Stimulated activated CD8-positive, alpha-beta memory T cell treated with anti-CD3 and anti-CD28 coated beads, Interleukin-2, amount 100 ng/mL, for 48 hours (primary cell): Measurements from ENCODE around the gene TMEM35A.
"Not testable (repeated sequence)": the region's sequence is repeated elsewhere in the genome, so short reads cannot be mapped to it uniquely, and the experiment has no call there.

Source experiments
- DNase-seq, 2 donors: peaks; one replicate each; pipeline ENCODE4 v3.0.0-alpha.2; 2020; ENCODE audit warnings: low read depth in 2 of 2

The TMEM35A gene, protein sequence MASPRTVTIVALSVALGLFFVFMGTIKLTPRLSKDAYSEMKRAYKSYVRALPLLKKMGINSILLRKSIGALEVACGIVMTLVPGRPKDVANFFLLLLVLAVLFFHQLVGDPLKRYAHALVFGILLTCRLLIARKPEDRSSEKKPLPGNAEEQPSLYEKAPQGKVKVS

DNA sequence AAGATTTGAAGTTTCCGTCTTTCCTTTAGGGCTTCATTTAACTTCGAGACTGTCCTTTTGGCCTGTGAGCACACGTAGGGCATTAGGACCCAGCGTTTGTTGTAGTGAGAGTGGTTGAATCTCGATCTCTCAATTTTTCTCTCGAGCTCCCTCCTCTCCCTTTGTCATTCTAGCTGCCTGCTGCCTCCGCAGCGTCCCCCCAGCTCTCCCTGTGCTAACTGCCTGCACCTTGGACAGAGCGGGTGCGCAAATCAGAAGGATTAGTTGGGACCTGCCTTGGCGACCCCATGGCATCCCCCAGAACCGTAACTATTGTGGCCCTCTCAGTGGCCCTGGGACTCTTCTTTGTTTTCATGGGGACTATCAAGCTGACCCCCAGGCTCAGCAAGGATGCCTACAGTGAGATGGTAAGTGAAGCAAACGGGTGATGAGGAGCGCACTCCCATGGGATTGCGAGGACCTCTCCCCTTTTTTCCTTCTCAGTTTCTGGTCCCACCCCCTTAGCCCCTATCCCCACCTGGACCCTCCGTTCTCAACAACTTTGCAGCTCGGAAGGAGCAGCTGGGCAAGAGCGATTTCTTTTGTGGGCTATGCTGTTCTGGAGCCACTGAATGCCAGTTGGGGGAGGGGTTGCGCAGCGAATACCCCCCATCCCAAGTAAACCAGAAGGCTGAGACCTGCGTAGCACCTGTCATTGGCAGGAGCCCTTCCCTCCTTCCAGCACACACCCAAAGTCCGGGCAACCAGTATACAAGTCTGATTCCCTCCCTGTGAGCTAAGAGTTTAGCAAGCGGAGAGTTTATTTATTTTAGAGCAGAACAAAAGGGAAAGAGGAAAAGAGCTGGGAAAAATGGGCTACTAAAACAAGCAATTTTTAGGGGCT lies at the start of gene TMEM35A:
Gene TMEM35A, plus strand, starts transcription at position 164 of the 883 bp plus-strand sequence. Its CDS starts 124 bp downstream, at position 288.
- no peak for DNase-seq

DNA sequence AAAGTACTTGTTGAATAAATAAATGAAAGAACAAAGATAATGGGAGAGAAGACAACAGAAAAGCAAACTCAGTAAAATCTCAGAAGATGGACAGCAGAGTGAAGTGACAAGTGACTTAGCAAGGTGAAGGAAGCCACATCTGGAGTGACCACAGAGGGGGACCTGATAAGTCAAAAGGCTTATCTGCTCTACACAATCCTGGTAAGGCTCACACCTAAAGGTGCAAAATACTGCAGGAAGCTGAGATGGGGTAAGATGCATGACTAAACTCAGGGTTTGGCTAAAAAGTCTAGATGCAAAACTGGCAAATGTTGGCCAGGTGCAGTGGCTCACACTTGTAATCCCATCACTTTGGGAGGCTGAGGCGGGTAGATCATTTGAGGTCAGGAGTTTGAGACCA lies 49.0 kb upstream of the TMEM35A start:
- DNase-seq: no peak

DNA sequence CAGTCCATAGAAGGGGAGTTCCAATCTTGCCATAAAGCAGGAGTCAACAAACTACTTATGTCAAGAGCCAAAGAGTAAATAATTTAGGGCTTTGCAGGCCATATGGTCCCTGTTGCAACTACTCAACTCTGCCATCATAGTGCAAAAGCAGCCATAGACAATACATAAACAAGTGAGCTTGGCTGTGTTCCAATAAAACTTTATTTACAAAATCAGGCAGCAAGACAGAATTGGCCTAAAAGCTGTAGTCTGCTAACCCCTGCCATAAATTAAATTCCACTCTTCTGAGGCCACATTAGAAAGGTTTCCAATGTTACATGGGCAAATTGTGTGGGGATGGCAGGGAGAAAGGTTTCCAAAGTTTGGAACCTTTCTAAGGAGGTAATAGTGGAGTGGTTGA lies 41.4 kb upstream of the TMEM35A start:
- DNase-seq: no peak

DNA sequence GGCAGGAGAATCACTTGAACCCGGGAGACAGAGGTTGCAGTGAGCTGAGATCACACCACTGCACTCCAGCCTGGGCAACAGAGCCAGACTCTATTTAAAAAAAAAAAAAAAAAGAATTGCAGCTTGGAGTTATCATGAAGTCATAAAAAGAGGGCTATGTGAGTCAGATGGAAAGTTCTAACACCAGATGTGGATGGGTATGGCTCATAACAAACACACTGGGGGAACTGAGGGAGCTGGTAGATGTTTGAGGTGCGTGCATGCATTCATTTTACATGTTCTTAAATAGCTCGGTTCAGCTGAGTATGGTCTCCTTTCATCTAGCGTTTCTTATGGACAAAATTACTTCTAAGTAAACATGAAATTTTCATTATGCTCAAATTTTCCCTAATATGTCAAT lies 38.5 kb upstream of the TMEM35A start:
- DNase-seq: no peak

DNA sequence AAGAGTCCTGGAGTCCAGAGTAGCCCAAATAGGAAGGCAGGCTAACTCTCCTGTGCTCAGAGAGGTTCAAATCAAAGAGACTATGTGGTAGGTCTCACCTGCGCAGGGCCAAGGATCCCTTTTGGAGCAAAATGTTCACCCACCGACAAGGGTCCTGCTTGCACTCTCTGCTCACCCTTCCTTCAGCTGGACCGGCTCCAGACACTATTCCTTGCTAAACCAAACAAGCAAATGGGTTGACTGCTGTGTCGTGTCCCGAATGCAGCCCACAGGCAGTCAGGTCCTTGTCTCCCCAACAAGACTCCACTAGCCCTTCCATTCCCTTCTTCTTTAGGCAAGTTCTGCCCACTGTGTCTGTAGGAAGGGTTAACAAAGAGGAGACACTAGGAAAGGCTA lies 27.5 kb upstream of the TMEM35A start:
- DNase-seq: no peak

DNA sequence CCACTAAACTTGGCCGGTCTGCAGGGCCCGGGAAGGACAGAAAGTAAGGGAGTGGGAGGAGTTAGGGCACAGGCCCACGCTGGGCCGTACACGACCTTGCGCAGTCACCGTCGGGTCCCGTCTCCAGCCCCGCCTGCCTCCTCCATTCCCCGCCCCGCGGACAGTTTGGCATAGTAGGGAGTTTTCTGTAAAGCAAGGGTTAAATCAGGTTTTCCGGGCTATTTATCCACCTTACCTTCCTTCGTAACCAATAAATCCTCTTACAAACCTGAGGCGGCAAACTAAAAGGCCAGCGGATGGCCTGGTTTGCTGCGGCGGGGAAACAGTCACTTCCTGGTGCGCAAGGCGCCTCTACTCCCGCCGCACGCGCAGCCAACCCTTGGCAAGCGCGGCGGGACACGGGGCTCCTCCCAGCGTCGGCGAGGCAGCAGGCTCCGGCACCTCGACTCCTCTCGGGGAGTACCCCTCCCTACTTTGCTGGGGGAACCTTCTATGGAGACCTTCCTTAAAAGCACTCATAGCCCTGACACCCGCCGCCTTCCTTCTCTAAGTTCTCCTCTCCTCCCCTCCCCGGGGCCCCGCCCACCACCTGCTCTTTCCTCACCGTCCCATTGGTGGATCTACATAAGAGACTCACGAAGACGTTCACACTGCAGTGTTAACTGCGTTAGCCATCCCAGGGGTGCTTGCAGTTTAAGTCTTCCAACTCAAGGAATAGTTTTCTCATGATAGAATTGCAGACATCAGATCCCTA lies 27.0 kb upstream of the TMEM35A start, which contains the start of gene TRMT2B:
Gene TRMT2B, minus strand, starts transcription at position 563 of the 754 bp plus-strand sequence. CDS start 9,822 bp downstream, outside the sequence.
- DNase-seq: peak; percentile 63 to 66

DNA sequence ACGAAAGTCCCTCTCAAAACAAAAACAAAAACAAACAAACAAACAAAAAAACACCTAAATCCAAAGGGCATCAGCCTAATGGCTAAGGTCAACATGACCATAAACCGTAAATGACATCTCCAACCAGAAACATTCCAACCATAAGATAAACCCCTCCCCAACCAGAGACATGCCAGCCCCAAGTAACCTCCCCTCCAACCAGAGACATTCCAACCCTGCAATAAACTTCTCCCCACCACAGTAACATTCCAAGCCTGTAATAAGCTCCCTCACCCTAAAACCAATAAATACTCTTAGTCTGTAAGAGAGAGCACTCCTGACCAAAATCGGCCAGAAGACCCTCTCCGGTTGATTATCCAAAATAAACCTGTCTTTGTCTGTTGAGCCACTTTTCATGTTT lies 22.1 kb upstream of the TMEM35A start:
- not testable (repeated sequence) for DNase-seq

DNA sequence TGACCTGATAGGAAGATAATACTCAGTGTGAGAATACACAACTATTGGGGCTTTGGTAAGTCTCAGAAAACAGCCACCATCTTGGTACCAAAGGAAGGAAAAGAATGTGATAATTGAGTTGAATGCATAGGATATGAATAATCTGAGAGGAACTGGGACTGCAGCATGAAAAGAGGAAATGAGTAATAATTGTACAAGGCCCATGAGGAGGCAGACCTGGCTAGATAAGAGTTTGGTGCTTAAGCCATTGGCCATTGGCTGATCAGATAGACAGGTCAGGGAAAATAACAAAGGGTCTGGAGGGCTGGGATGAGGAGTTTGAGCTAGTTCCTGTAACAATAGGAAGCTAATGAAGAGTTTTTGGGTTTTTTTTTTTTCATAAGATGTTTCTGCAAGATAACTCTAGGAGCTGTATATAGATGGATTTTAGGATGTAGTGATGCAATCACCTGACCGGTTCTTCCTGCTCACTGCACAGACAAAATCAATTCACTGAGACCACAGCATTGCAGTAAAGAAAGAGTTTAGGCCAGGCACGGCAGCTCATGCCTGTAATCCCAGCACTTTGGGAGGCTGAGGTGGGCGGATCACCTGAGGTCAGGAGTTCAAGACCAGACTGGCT lies 21.5 kb upstream of the TMEM35A start:
- DNase-seq: no peak

DNA sequence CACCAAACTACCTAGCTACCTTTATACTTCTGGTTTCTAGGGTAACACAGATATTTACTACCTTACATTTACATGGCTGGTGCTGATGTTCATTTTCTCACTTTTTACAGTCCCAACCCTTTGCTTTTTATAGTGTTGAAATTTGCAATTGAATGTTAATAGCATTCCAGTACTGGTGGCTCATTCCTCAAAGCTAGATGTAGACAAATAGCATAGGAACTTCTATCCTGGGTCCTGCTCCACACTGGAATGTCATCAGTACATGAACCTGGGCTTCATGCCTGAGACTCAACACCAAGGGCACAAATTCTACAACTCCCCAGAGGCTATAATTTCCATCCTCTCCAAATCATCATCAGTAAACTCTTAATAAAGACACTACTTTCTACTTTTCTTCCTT lies 16.5 kb upstream of the TMEM35A start:
- DNase-seq: no peak

DNA sequence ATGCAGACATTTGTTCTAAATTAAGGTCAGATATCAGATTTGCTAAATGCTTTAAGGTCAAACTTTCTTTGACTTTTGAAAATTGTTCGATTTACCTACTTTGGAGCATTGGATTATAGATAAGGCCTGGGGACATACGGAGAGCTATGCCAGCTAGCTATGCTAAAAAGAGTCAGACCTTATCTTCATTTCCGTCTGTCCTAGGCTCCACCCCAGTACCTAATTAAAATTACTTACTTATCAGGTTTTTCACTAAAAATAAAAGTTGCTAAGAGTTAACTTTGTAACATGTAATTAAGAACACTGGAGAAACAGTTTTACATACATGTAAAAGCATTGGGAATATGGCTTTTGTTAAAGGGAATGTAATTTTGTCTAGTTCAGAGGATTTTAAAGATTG lies 7.1 kb upstream of the TMEM35A start:
- DNase-seq: no peak

DNA sequence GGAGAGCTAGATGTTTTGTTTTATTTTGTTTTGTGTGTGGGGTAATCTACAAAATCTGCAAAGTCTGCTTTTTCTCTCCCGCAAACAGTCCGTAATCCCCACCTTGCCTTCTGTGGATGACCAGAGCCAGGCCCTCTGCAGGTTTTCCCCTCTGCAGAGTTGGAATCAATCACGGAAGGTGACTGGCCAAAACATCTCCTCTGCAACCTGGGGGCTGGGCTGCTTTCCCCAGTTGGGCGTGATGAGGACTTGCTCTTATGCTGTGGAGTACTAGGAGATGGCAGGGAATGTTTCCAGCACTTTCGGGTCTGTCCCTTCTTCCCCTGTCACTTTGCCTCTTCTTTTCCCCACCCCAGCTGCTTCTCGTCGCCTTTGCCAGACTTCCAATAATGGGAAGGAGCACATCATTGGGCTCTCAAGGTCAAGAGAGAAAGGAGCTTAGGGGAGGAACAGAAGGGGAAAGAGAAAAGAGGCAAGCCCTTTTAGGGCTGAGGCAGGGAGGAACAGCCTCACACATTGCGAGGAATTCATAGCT lies 1.1 kb downstream of the TMEM35A start:
- no peak for DNase-seq

DNA sequence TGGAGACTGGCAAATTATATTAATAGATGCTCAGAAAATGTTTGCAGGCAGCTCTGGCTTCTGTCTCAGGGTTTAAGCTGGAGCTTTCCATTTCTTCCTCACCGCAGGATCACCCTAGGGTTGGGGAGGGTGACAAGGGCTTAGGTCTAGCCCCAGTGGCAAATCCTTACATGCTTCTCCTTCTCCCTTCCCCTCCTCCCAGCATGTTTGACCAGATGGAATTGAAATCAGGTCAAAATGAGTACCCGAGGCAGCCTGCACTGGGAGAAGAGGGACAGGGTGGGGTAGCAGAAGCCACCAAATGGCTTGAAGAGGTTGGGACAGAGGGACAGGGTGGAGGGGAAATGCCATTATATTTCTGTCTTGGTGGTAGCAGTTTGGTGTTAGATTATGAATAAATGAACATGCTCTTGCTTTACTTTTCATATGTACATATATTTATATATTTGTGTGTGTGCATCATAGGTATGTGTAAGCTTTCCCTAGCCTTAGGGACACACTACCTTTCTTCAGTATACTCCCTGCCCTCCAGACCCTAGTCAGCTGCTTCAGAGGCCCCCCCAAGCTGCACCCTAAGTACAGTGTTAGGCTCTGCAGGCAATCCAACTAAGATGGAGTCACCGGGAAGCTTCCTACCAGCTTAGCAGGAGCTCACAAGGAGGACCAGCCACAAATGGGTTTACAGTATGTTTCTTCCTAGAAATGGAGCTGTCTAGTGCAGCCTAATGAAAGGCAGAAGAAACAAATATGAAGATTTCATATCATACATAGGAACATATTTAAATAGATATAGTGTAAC lies 1.8 kb downstream of the TMEM35A start:
- no peak for DNase-seq

DNA sequence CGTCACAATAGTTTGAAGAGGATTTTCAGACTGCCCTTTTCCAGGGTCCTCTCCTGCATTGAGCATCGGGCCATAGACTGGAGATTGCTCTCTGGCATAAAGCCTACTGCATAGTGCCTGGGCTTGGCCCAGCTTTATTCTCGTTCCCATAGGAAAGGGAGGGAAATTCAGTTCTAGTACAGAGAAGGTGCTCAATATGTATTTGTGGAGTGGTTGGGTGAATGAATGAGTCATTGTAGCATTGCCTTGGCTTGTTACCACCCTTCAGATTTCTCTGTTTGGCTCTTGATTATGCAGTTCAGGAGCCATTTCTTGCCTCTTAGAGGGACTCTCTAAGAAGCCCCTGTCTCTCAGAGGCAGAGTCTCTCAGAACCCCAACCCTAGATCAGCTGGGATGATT lies 2.6 kb downstream of the TMEM35A start:
- no peak for DNase-seq

DNA sequence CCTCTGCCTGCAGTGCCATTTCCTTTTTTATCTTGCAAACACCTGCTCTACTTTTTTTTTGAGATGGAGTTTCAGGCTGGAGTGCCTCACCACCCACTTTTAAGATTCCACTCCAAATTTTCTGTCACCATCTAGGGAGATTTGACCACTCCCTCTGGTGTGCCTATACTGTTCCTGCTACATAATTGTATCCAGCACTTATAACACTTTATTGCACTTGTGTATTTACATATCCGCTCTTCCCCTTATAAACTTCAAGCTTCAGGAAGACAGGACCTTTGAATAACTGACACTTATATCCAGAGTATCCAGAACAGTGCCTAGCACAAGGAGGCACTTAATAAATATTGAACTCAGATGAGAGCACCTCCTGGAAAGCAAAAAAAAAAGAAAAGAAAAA lies 13.1 kb downstream of the TMEM35A start:
- DNase-seq: no peak

DNA sequence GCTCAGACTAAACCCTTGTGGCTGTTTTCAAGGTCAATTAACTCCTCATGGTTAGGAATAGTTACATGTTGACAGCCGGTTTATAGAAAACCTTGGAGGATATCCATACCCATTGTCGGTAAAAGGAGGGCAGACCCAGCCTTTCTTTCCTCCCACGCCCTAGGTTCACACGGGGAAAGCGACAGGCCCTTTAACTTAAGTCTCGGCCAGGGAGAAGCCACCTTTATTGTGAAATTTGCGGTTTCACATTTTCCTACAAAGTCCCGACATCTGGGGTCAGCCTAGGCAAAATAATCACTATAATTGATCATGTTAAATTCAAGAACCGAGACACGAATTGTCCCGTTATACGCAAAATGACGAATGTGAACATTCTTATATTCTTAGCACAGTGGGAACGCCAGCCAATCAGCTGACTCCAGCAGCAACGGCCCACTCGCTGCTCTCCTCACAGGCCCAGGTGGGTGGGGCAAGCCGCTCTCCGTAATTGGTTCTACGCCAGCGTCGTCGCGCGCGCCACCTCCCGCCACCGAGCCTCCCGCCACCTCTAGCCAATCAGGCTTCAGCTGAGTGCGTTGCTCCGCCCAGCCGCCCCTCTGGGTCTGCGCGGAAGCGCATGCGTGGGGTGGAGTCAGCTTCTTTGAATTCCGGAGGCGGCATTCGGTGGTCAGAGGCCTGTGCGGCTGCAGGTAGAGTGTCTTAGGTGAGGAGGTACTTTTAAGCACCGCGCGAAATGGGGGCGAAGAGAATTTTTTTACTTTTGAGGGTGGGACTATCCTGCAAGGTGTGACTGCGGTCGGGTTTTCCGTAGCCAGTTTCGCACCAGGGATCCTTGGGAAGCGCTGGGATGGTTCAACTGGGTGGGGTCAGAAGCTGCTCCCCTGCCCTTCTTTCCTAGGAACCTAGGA lies 19.1 kb downstream of the TMEM35A start, which contains the start of gene CENPI:
Gene CENPI, plus strand, starts transcription at position 659 of the 908 bp plus-strand sequence. CDS start 2,867 bp downstream, outside the sequence.
- DNase-seq: peak; percentile 84 to 85

DNA sequence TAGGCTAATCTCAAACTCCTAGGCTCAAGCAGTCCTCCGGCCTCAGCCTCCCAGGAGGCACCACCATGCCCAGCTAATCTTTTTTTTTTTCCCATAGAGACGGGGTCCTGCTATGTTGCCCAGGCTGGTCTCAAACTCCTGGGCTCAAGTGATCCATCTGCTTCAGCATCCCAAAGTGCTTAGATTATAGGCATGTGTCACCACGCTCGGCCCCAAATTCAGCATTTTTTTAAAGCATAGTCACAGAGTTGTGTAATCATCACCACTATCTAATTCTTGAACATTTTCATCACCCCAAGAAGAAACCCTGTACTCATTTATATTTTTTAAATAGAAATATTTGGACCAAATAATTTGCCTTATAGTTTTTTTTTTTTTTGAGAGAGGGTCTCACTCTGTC lies 29.6 kb downstream of the TMEM35A start:
- no peak for DNase-seq

DNA sequence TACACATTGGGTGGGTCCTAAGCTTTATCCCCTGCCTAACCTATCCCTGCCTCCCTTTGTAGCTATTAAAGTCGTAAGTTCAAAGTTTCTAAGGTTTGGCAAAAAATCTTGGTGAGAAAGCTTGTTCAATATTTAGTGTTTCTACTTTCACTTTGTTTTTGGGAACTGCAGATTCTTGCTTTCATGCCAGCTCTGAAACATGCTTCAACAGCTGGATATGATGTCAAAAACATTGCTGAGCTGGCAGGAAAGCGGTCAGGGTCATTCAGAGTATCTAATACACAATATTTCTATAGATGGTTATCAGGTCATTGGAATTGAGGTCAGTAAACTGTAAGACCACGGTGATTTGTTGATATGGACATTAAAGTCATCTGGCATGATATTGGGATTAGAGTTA lies 39.0 kb downstream of the TMEM35A start:
- DNase-seq: no peak

DNA sequence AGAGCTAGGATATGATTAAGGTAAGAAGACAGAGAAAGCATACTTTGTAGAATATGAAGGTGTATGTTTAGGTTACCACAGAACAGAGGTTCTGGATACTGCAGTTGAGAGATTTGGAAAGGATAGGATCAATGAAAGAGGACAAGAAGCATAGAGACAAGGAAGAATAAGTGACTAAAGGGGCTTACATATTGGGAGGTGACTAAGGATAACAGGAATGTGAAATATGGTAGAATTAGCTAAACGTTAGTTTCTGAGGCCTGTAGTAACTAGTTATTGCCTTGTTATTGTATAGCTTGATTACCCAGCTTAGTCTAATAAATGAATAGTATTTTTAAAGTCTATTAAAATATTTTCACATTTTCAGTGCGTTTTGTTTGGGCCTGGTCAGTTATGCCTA lies 57.6 kb downstream of the TMEM35A start:
- no peak for DNase-seq
